Breast epithelium (tissue), 4 donors: ENCODE results near the gene APOA1. TPM values are rescaled to one million over a fixed set of nuclear protein-coding genes. Genes with fewer than 3 reads are reported as not detected.

Source experiments
- DNase-seq, 2 donors: peaks; one replicate each; pipeline ENCODE4 v3.0.0-alpha.2; 2019; ENCODE audit warnings: low spot score in 2 of 2
- H3K27ac ChIP-seq, 2 donors: fragments of 200-600 bp; sonication (generic) in 1 of 2; one replicate each; pipeline ENCODE4 v1.5.1; 2016 to 2019; ENCODE audit warnings: mild to moderate bottlenecking in 1 of 2
- H3K27me3 ChIP-seq, 2 donors: fragments of 200-600 bp; sonication (generic) in 1 of 2; one replicate each; pipeline versions ENCODE4 v1.5.1 to v1.6.0; 2017 to 2019; ENCODE audit warnings: control low read depth in 1 of 2, mild to moderate bottlenecking in 1 of 2
- H3K36me3 ChIP-seq: fragments of 200-600 bp; one replicate; pipeline ENCODE4 v1.5.1; 2019
- H3K4me1 ChIP-seq, 2 donors: fragments of 200-600 bp; sonication (generic); one replicate each; pipeline ENCODE4 v1.5.1; 2016 to 2019; ENCODE audit warnings: control low read depth in 1 of 2
- H3K4me3 ChIP-seq, 3 donors: fragments of 200-600 bp; sonication (generic); 1 replicate in 2 of 3; 2 replicates in 1 of 3; pipeline ENCODE4 v1.5.1; 2016 to 2019; ENCODE audit warnings: mild to moderate bottlenecking in 3 of 3, moderate library complexity in 2 of 3
- H3K9me3 ChIP-seq, 2 donors: fragments of 200-600 bp; sonication (generic) in 1 of 2; one replicate each; pipeline ENCODE4 v1.5.1; 2016 to 2019; ENCODE audit warnings: control low read depth in 1 of 2
- POLR2A ChIP-seq: fragments of 450-650 bp; IDR thresholded peaks from one replicate; pipeline ENCODE4 v1.6.1; 2016; ENCODE audit warnings: antibody characterized with exemption, mild to moderate bottlenecking, moderate library complexity
- POLR2AphosphoS5 ChIP-seq, 3 donors: sonication (generic); formaldehyde crosslinking; IDR thresholded peaks; one replicate each; pipeline ENCODE4 v1.6.1; 2017; ENCODE audit warnings: antibody characterized with exemption in 3 of 3
- intact Hi-C: fragments of 100-400 bp; cut with DNase I; formaldehyde crosslinking; loops from one replicate; pipeline ENCODE4 v1.15.1; 2023; ENCODE audit warnings: low total_unique reads
- total RNA-seq, 3 donors: library from RNA; depleted of rRNA; stranded (reverse); fragments of >200 nt; gene quantifications; one replicate each; pipeline ENCODE4 v1.1.0, GENCODE V29; 2016
- TF ChIP-seq, protein P1 (sequence below), 3 donors: fragments of 450-650 bp; IDR thresholded peaks; one replicate each; pipeline ENCODE4 v1.5.1; 2016 to 2017; ENCODE audit warnings: antibody characterized with exemption in 3 of 3, mild to moderate bottlenecking in 3 of 3, moderate library complexity in 3 of 3

Gene APOA1
- total RNA-seq, 3 donors from 2014 or later: 0.33 to 1.5 (median 0.48) TPM

GRCh38 chr11:116798368-116798767 lies 39.1 kb downstream of the APOA1 start:
- intact Hi-C loops: no loop called here
- no peak overlapping the region for H3K4me3 ChIP-seq

GRCh38 chr11:116797816-116798215 lies 39.6 kb downstream of the APOA1 start:
- H3K27ac ChIP-seq: no peak overlapping the region
- no peaks in the 10 kb centered on the region for H3K36me3 ChIP-seq
- DNase-seq: no peak
- no peak overlapping the region for H3K4me3 ChIP-seq
- TF ChIP-seq POLR2A: no peak
- TF ChIP-seq, protein P1, sequence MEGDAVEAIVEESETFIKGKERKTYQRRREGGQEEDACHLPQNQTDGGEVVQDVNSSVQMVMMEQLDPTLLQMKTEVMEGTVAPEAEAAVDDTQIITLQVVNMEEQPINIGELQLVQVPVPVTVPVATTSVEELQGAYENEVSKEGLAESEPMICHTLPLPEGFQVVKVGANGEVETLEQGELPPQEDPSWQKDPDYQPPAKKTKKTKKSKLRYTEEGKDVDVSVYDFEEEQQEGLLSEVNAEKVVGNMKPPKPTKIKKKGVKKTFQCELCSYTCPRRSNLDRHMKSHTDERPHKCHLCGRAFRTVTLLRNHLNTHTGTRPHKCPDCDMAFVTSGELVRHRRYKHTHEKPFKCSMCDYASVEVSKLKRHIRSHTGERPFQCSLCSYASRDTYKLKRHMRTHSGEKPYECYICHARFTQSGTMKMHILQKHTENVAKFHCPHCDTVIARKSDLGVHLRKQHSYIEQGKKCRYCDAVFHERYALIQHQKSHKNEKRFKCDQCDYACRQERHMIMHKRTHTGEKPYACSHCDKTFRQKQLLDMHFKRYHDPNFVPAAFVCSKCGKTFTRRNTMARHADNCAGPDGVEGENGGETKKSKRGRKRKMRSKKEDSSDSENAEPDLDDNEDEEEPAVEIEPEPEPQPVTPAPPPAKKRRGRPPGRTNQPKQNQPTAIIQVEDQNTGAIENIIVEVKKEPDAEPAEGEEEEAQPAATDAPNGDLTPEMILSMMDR (IDR thresholded peaks at IDR 0.05): no peak
- TF ChIP-seq POLR2AphosphoS5 (IDR thresholded peaks at IDR 0.05): no peak
- H3K9me3 ChIP-seq: no peaks in the 10 kb centered on the region
- H3K27me3 ChIP-seq: no peaks in the 10 kb centered on the region
- intact Hi-C loops: no loop called here
- H3K4me1 ChIP-seq: no peaks in the 10 kb centered on the region

More at GRCh38 chr11:116798368-116798767, 39.1 kb downstream of the APOA1 start:
- no peak for DNase-seq
- Histone ChIP-seq H3K27ac (no peak overlapping the region), H3K4me1 (no peaks in the 10 kb centered on the region), H3K36me3 (no peaks in the 10 kb centered on the region), H3K27me3 (no peaks in the 10 kb centered on the region), H3K9me3 (no peaks in the 10 kb centered on the region)
- TF ChIP-seq POLR2A (no peak), POLR2AphosphoS5 (IDR thresholded peaks at IDR 0.05) (no peak)
- TF ChIP-seq, protein P1 (IDR thresholded peaks at IDR 0.05): no peak

DNA sequence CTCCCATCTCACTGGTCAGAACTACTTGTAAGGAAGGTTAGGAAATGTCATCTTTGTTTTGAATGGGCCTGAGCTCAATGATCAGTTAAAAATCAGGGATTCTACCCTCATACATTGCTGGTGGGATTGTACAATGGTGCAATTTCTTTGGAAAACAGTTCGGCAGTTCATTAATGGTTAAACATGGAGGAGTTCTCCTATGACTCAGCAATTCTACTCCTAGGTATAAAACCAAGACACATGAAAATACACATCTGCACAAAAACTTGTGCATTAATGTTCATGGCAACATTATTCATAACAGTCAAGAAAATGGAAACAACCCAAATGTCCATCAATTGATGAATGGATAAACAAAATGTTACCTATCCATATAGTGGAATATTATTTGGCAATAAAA lies 40.9 kb downstream of the APOA1 start:
- Histone ChIP-seq H3K4me3 (no peak overlapping the region), H3K36me3 (no peaks in the 10 kb centered on the region), H3K9me3 (no peaks in the 10 kb centered on the region), H3K27ac (no peak overlapping the region), H3K4me1 (no peaks in the 10 kb centered on the region), H3K27me3 (no peaks in the 10 kb centered on the region)
- TF ChIP-seq, protein P1 (IDR thresholded peaks at IDR 0.05): no peak
- intact Hi-C loops: no loop called here
- no peak for DNase-seq

- Histone ChIP-seq H3K4me3 (no peak overlapping the region), H3K27me3 (peaks cover 0 to 4% of the 10 kb centered on the region in 2 donors), H3K27ac (no peak overlapping the region), H3K9me3 (no peaks in the 10 kb centered on the region), H3K36me3 (no peaks in the 10 kb centered on the region), H3K4me1 (no peaks in the 10 kb centered on the region)
- no peak for DNase-seq
- intact Hi-C loops: no loop called here
- no peak for TF ChIP-seq POLR2A
- TF ChIP-seq, protein P1 (IDR thresholded peaks at IDR 0.05): no peak
- TF ChIP-seq POLR2AphosphoS5 (IDR thresholded peaks at IDR 0.05): no peak
Observed at GRCh38 chr11:116794851-116795250, 42.6 kb downstream of the APOA1 start.

DNA sequence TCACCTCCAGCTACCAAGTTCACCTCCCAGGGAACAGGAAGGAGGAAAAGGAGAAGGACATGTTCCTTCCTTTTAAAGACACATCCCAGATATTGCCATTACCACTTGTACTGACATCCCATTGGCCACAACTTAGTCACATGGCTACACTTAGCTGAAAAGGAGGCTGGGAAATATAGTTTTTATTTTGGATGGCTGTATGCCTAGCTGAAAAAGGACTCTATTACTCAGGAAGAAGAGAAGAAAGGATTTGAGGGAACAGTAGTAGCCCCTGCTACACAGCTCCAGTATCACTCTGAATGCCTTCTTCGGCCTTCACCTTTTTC lies 43.7 kb downstream of the APOA1 start:
- Histone ChIP-seq H3K4me3 (no peak overlapping the region), H3K4me1 (no peaks in the 10 kb centered on the region), H3K27me3 (peaks cover 0 to 4% of the 10 kb centered on the region in 2 donors), H3K9me3 (no peaks in the 10 kb centered on the region), H3K27ac (no peak overlapping the region), H3K36me3 (no peaks in the 10 kb centered on the region)
- intact Hi-C loops: no loop called here
- no peak for TF ChIP-seq POLR2AphosphoS5 (IDR thresholded peaks at IDR 0.05)
- TF ChIP-seq, protein P1 (IDR thresholded peaks at IDR 0.05): no peak
- no peak for TF ChIP-seq POLR2A
- DNase-seq: no peak
